Stromal cell of bone marrow (primary cell): ENCODE measurements around the gene COPZ1.
"Not testable (repeated sequence)": the region's sequence is repeated elsewhere in the genome, so short reads cannot be mapped to it uniquely, and the experiment has no call there.

Source experiments
- DNase-seq: peaks from one replicate; pipeline ENCODE4 v3.0.0-alpha.2; 2012; ENCODE audit warnings: low read depth

The COPZ1 gene, protein sequence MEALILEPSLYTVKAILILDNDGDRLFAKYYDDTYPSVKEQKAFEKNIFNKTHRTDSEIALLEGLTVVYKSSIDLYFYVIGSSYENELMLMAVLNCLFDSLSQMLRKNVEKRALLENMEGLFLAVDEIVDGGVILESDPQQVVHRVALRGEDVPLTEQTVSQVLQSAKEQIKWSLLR

GRCh38 chr12:54324617-54325441 lies at the start of gene COPZ1:
TSS of gene COPZ1 (plus strand) at chr12:54325131. CDS start at chr12:54325164, 33 bp downstream.
- DNase-seq = peak; percentile 100

- DNase-seq = no peak
Measured at GRCh38 chr12:54276368-54276767, 48.6 kb upstream of the COPZ1 start.

GRCh38 chr12:54277823-54278276 lies 47.1 kb upstream of the COPZ1 start:
- DNase-seq = peak; percentile 30

- no peak for DNase-seq
Measured at GRCh38 chr12:54279227-54279631, 45.7 kb upstream of the COPZ1 start.

DNA sequence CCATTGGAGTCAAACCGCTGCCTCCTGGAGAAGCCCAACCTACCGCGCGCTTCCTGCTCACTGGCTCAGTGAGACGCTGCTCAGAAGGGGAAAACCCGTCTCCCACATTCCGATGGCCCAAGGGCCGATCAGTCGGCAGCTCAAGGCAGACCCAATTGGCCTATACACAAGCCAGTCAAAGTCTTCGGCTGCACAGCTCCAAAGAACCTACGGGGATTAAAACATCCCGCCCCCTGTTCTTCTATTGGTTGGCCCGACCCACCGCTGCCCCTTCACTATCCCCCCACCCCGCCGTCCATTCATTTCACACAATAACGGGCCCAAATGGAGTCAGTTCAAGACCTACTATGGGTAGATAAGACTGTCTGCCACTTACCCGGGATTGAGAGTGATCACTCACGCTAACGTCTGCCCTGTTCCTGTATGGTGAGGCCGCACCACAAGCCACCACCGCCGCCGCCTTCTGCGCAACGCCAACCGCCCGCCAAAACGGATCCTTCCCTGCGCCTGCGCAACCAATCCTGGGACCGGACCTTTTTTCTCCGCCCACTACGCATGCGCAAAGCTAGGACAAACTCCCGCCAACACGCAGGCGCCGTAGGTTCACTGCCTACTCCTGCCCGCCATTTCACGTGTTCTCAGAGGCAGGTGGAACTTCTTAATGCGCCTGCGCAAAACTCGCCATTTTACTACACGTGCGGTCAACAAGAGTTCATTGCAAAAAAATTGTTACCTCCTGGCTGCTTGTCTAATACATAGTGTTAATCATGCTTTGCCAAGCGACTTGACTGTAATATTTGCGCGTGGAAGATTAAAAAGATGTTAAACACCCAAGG lies 45.1 kb upstream of the COPZ1 start, which contains the start of gene CBX5:
Gene CBX5 (minus strand): TSS at position 491 of the 836 bp plus-strand sequence. CDS start 22,472 bp downstream, outside the sequence.
- DNase-seq = peak; percentile 100

GRCh38 chr12:54280468-54281260 lies 44.3 kb upstream of the COPZ1 start, which contains the start of gene HNRNPA1:
TSS of gene HNRNPA1 (plus strand) at chr12:54280726. CDS start at chr12:54280808, 82 bp downstream.
- peak; percentile 100 for DNase-seq

- not testable (repeated sequence) for DNase-seq
Measured at GRCh38 chr12:54281261-54281638, 43.7 kb upstream of the COPZ1 start.

- DNase-seq = not testable (repeated sequence)
Measured at GRCh38 chr12:54281694-54282093, 43.2 kb upstream of the COPZ1 start.

DNA sequence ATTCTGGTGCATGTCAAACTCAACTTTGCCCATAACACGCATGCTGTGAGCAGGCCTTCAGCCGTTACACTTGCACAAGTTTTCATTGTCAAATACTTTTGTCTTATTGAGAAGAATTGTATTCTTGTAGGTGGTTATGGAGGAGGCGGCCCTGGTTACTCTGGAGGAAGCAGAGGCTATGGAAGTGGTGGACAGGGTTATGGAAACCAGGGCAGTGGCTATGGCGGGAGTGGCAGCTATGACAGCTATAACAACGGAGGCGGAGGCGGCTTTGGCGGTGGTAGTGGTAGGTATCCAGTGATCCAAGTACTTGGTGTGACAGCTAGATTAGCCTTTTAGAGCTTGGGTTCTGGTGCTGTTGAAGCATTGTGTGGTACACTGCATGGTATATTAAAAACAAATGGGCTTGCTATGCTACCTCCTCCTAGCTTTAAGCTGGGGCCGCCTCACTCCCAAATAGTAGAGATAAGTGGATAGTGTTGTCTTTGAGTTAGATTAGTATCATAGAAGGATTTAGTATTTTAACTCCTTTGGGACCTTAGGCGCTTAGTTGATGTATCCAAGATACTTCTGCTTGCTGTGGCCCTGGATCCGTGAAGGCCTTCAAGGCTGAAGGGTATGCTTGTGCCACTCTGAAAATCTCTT lies 41.9 kb upstream of the COPZ1 start:
- DNase-seq = no peak

DNA sequence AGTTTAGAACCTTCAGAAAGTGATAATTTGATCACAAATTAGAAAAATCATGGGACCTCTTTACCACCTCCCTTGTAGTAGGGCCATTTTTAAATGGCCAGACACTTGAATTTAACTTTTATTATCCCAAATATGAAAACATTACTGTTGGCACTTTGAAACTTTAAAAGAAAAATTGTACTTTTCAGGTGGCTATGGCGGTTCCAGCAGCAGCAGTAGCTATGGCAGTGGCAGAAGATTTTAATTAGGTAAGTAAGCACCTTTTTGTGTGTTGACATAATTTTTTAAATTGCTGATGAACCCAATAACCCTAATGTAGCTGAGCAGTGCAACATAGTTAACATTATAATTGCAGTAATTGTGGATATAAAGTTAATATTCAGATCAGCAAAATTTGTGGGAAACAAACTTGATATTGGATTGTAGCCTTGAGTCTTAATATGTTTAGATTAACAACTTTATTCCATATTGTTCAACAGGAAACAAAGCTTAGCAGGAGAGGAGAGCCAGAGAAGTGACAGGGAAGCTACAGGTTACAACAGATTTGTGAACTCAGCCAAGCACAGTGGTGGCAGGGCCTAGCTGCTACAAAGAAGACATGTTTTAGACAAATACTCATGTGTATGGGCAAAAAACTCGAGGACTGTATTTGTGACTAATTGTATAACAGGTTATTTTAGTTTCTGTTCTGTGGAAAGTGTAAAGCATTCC lies 40.7 kb upstream of the COPZ1 start:
- not testable (repeated sequence) for DNase-seq

GRCh38 chr12:54285150-54286041 lies 39.5 kb upstream of the COPZ1 start:
- no peak for DNase-seq

GRCh38 chr12:54286042-54287030 lies 38.6 kb upstream of the COPZ1 start:
- no peak for DNase-seq

GRCh38 chr12:54287261-54288157 lies 37.4 kb upstream of the COPZ1 start:
- DNase-seq = no peak

GRCh38 chr12:54292083-54292930 lies 32.6 kb upstream of the COPZ1 start:
- no peak for DNase-seq

DNA sequence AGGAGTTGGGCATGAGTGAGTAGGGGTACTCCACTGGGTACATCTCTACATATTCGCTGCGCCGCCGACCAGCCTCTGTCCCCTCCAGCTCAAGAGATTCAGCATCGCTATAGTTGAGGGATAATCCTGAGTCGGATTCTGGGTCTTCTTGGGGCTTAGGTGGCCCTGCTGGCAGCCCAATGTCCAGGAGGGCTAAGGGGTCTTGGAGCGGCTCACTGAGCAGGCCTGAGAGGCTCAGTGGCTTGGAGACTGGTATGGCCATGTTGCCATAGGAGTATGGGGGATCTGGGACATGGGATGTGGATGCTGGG lies 32.0 kb upstream of the COPZ1 start:
- DNase-seq = no peak
